NCI-H510A treated with DMSO at 0.1 percent for 48 hours (cell line): ENCODE results near the gene SSUH2.

Source experiments
- DNase-seq: peaks from one replicate; lab custom pipeline; 2025; lab: John Stamatoyannopoulos, UW

The SSUH2 gene

DNA sequence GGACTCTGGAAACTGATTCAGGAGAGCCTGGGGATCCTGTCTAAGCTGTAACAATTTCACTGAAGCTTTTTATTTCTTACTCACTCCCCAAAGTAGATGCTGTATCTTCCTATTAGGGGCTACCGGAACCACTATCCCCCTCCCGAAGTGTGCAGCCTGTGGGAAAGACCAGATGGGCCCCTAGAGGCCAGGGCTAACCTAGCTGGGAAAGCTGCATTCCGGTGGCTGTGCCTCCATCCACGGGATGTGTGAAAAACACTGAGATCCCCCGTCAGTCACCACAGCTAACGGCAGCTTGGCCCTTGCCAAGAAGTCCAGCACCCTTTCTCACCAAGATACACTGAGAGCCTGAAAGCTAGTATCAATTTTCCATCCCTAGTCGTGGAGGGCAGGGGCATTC, 3.1 kb downstream of the SSUH2 start:
- DNase-seq, result no peak

GRCh38 chr3:8640223-8640622, 4.4 kb downstream of the SSUH2 start:
- no peak for DNase-seq

GRCh38 chr3:8639659-8640000, 5.0 kb downstream of the SSUH2 start:
- no peak for DNase-seq

GRCh38 chr3:8638994-8639658, 5.5 kb downstream of the SSUH2 start:
- no peak for DNase-seq

- no peak for DNase-seq
Observed at GRCh38 chr3:8637348-8637747, 7.2 kb downstream of the SSUH2 start.

DNA sequence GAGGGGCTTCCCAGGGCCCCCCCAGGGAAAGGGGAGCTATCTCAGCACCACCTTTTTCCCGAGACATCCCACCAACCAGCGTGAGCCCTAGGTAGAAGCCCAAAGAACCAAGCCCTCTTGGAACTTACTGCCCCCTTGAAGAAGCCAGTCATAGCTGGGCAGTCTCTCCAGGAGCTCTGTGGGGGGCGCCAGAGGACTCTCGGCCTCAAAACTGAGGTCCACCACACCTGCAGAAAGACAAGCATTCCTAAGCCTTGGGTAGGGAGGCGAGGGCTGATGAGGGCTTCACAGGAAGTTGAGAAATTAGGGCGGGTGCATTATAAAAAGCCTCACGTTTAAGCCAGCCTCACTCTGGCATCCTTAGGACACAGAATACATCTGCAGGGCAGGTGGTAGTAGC, 9.0 kb downstream of the SSUH2 start:
- no peak for DNase-seq

- no peak for DNase-seq
Observed at GRCh38 chr3:8635125-8635524, 9.5 kb downstream of the SSUH2 start.

GRCh38 chr3:8632402-8633237, 12.0 kb downstream of the SSUH2 start:
- DNase-seq, result no peak

- no peak for DNase-seq
Observed at GRCh38 chr3:8631661-8632060, 12.9 kb downstream of the SSUH2 start.

DNA sequence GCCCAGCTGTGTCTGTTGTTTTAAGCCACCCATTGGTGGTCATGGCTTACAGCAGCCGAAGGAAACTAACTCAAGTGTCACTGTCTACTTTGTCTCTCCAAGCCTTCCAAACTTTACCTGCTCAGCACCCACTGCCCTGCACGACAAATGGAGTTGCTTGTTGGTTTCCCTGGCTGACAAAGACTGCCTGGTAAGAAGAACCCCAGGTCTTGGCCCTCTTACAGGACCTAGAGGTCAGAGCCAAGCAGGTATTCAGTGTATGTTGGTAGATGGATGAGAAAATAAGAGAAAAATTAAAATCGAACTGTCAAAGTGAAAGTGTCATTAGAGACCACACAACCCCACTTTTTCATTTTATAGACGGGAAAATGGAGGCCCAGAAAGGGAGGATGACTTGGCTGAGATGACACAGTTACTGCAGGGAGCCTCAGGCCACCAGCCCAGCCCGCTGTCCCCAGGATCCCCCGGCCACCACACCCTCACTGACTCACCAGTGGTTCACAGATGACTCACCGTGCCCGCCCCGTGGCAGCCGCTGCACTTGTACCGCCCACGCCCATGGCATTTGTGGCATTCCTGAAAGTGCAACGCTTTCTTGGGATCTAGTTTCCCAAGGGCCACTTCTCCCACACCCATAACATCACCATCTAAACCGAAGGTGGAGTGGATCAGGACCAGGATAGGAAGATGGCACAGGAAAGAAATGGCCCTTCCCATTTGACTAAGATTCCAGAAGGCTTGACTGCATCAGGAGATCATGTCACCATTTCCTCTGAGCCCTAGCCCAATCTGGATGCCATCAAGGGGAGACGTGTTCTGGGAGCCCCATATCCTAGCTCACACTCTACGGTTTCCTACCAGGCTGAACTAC, 15.2 kb downstream of the SSUH2 start:
- DNase-seq, result no peak

- DNase-seq, result no peak
Observed at GRCh38 chr3:8627949-8628348, 16.6 kb downstream of the SSUH2 start.

- no peak for DNase-seq
Observed at GRCh38 chr3:8627201-8627940, 17.2 kb downstream of the SSUH2 start.

- DNase-seq, result no peak
Observed at GRCh38 chr3:8625991-8626390, 18.6 kb downstream of the SSUH2 start.

- DNase-seq, result no peak
Observed at GRCh38 chr3:8624612-8625011, 20.0 kb downstream of the SSUH2 start.

DNA sequence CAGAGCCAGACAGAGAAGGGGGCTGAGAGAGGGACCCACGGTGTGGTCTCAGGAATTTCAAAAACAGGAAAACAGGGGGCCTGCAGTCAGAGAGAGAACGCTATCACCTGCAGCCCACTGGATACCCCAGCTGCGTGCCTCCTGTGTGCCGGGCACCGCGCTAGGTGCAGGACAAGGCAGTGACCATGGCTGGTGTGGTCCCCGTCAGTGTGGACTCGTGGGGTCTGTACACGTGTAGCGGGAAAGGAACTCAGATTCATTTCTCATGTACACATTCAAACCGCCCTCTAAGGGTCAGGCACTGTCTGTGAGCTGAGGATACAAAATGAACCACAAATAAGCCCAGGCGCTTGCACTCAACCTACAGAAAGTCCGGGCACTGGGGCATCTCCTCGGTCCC, 20.9 kb downstream of the SSUH2 start:
- DNase-seq, result no peak

- peak; percentile 30 for DNase-seq
Observed at GRCh38 chr3:8622873-8623691, 21.5 kb downstream of the SSUH2 start.

DNA sequence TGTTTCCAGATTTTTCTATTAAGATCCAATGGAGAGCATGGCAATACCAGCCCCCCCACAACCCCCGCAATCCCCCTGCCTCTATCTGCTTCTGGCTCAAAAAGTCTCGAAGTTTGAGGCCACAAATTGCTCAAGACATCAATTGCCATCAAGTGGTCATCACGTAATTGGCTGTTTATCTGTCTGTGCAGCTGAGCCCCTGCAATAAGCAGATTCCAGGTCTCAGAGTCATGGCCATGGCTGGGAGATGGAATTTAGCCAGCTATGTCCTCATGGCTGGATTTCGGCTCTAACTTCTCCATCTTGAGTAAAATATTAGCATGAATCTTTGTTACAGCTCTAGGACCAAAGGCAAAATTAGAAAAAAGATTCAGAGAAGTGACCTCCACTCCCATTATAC, 22.7 kb downstream of the SSUH2 start:
- no peak for DNase-seq

DNA sequence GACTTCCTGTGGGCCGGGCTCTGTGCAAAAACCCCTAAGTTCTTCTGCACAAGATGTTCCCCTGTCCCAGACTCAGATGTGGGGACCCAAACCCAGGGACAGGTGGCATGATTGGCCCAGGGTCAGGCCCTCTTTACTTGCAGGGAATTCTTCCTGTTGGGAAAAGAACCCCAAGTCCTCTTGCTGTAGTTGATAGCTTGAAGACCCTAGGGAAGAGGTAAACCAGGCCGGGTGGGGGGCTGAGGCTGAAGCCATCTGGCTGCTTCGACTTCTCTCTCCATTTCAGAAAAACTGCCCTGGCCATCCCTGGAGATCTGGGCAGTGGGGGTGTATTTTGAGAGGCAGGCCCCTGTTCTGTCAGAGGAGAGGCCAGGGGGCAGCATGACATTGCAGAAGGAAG, 23.5 kb downstream of the SSUH2 start:
- DNase-seq, result no peak

- DNase-seq, result no peak
Observed at GRCh38 chr3:8619548-8619947, 25.1 kb downstream of the SSUH2 start.

DNA sequence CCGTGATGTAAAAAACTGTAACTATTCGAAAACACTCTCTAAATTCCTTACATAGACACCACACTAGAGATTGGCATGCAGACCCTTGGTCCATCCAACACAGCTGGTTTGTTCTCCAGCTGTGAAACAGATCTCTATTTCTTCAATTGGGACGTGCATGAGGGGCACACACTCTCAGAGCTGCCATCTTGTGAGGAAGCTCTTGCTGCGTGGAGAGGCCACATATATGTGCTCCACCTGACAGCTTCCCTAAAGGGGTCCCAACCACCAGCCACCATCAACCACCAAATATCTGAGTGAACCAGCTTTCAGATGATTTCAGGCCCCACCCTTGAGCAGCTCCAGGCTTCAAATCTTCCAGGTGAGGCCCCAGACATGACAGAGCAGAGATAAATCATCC, 25.6 kb downstream of the SSUH2 start:
- DNase-seq, result no peak

- DNase-seq, result no peak
Observed at GRCh38 chr3:8617921-8618320, 26.7 kb downstream of the SSUH2 start.
